Ascending aorta (tissue), 2 donors: ENCODE data around the gene RALGPS1. TPM values are rescaled to one million over a fixed set of nuclear protein-coding genes. Genes with fewer than 3 reads are reported as not detected.

Experiments used
- DNase-seq, 2 donors: peaks; one replicate each; pipeline ENCODE4 v3.0.0-alpha.2; 2019; ENCODE audit warnings: low spot score in 2 of 2
- H3K27ac ChIP-seq, 2 donors: fragments of 200-600 bp; sonication (generic); one replicate each; pipeline ENCODE4 v1.5.1; 2016 to 2017; ENCODE audit warnings: mild to moderate bottlenecking in 1 of 2
- H3K27me3 ChIP-seq: fragments of 200-600 bp; sonication (generic); one replicate; pipeline ENCODE4 v1.5.1; 2017
- H3K36me3 ChIP-seq, 2 donors: fragments of 200-600 bp; sonication (generic); one replicate each; pipeline ENCODE4 v1.5.1; 2016
- H3K4me1 ChIP-seq, 2 donors: fragments of 200-600 bp; sonication (generic); one replicate each; pipeline ENCODE4 v1.5.1; 2016 to 2017; ENCODE audit warnings: mild to moderate bottlenecking in 1 of 2
- H3K4me3 ChIP-seq, 2 donors: fragments of 200-600 bp; sonication (generic); one replicate each; pipeline ENCODE4 v1.5.1; 2016 to 2017; ENCODE audit warnings: mild to moderate bottlenecking in 1 of 2
- H3K9me3 ChIP-seq, 2 donors: fragments of 200-600 bp; sonication (generic); one replicate each; pipeline ENCODE4 v1.5.1; 2016
- CTCF ChIP-seq, 3 experiments: fragments of 200-600 bp in 2 of 3; fragments of 450-650 bp in 1 of 3; sonication (generic) in 2 of 3; IDR thresholded peaks; one replicate each; pipeline ENCODE4 v1.5.1; 2016 to 2019; ENCODE audit warnings: antibody characterized with exemption in 3 of 3, mild to moderate bottlenecking in 1 of 3, moderate library complexity in 1 of 3
- intact Hi-C: fragments of 100-400 bp; cut with DNase I; formaldehyde crosslinking; loops from one replicate; pipeline ENCODE4 v1.15.1; 2023
- total RNA-seq: library from RNA; depleted of rRNA; stranded (reverse); fragments of >200 nt; gene quantifications from one replicate; pipeline ENCODE4 v1.1.0, GENCODE V29; 2016

Gene RALGPS1
- total RNA-seq, 1 donor from 2014 or later, result 9.8 TPM

GRCh38 chr9:127077644-127077946, 163.0 kb downstream of the RALGPS1 start:
- TF ChIP-seq CTCF (IDR thresholded peaks at IDR 0.05), result no peak
- intact Hi-C loops, result no loop called here
- Histone ChIP-seq H3K4me3 (no peak overlapping the region), H3K4me1 (peaks cover 0 to 12% of the 10 kb centered on the region in 2 donors), H3K36me3 (no peaks in the 10 kb centered on the region), H3K27ac (no peak overlapping the region), H3K27me3 (no peaks in the 10 kb centered on the region), H3K9me3 (no peaks in the 10 kb centered on the region)
- no peak for DNase-seq

- no peaks in the 10 kb centered on the region for H3K9me3 ChIP-seq
- peaks cover 0 to 12% of the 10 kb centered on the region in 2 donors for H3K4me1 ChIP-seq
- no peak overlapping the region for H3K27ac ChIP-seq
- intact Hi-C loops, result no loop called here
- H3K27me3 ChIP-seq, result no peaks in the 10 kb centered on the region
- H3K4me3 ChIP-seq, result no peak overlapping the region
- no peak for TF ChIP-seq CTCF (IDR thresholded peaks at IDR 0.05)
- no peaks in the 10 kb centered on the region for H3K36me3 ChIP-seq
- DNase-seq, result no peak
Observed at GRCh38 chr9:127078336-127078735, 163.8 kb downstream of the RALGPS1 start.

DNA sequence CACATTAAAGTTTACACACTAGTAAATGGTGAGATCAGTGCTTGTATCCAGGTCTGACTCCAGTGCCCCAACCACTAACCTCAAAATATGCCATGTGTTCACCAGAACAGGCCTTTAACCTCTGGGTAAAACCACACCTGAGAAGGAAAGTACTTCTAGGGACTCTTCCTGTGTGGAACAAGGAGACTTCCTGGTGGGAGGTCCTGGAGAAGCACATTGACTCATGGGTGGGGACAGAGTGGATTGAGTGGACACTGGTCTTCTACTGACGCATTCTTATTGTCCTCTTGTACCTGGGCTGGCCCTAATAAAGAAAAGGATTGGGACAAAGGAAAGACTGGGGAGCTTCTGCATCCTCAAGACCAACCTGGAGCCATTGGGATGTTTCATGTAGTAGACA, 164.4 kb downstream of the RALGPS1 start:
- H3K27ac ChIP-seq, result no peak overlapping the region
- no peaks in the 10 kb centered on the region for H3K9me3 ChIP-seq
- no peak for TF ChIP-seq CTCF (IDR thresholded peaks at IDR 0.05)
- peaks cover 0 to 12% of the 10 kb centered on the region in 2 donors for H3K4me1 ChIP-seq
- H3K27me3 ChIP-seq, result no peaks in the 10 kb centered on the region
- no peak overlapping the region for H3K4me3 ChIP-seq
- DNase-seq, result no peak
- no peaks in the 10 kb centered on the region for H3K36me3 ChIP-seq
- intact Hi-C loops, result no loop called here

- intact Hi-C loops, result no loop called here
- no peak for DNase-seq
- Histone ChIP-seq H3K27ac (no peak overlapping the region), H3K27me3 (no peaks in the 10 kb centered on the region), H3K4me1 (peaks cover 0 to 12% of the 10 kb centered on the region in 2 donors), H3K4me3 (no peak overlapping the region), H3K9me3 (no peaks in the 10 kb centered on the region), H3K36me3 (no peaks in the 10 kb centered on the region)
- TF ChIP-seq CTCF (IDR thresholded peaks at IDR 0.05), result no peak
Observed at GRCh38 chr9:127079446-127080140, 165.0 kb downstream of the RALGPS1 start.

DNA sequence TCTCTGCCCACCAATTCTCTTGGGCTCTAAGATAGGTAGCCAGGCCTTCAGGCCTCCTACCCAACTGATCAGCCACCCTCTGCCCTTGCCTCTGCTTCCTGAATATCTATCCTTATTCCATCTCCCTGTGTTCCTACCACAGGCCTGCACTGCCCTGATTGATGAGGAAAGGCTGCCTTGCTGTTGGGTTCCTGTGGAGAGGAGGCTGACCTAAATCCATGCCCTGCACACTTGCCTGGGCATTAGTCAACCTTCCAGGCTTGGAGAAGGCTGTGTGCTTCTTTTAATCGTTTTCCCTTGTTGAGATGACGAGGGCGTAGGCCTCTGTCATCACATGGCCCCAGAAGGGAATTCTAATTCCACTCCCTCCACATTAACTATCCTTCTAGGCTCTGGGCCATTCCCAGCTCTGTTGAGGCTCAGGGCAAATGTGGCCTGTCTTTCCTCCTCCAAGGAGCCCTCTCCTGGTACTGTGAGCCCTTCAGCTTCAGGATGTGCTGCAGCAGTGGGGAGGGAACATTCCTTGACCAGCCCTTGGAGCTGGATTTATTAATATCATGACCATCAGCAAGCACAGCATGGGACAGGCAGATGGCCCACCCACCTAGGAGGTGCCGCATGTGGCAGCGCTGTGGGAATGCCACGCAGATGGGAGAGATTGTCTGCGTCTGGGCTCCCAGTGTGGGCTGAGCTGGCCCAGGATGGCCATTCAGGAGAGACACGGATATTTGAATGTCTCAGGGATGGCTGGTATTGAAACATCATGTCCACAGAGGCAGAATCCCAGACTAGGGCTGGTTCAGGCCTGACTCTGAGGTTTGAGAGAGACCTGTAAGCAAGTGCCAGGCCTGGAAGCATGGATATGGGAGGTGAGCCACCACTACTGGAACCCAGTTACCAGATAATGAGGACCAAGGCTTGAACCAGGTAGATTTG, 166.9 kb downstream of the RALGPS1 start:
- H3K36me3 ChIP-seq, result no peaks in the 10 kb centered on the region
- DNase-seq, result peak in 1 of 2 donors; percentile 39
- H3K4me3 ChIP-seq, result no peak overlapping the region
- TF ChIP-seq CTCF (IDR thresholded peaks at IDR 0.05), result no peak
- H3K9me3 ChIP-seq, result no peaks in the 10 kb centered on the region
- H3K4me1 ChIP-seq, result no peaks in the 10 kb centered on the region
- intact Hi-C loops, result no loop called here
- H3K27me3 ChIP-seq, result no peaks in the 10 kb centered on the region
- H3K27ac ChIP-seq, result no peak overlapping the region
